Natural killer cell treated with Interleukin-12 subunit alpha and Interleukin-12 subunit beta and Interleukin-15 and Interleukin-18, amount 100 ng/mL, for 72 hours (primary cell): Measurements from ENCODE around the gene TMEM125. TPM values are rescaled to one million over a fixed set of nuclear protein-coding genes. Genes with fewer than 3 reads are reported as not detected.

Experiments
- ATAC-seq, 2 donors: fragments of 150-1000 bp; cut with Tn5 transposase in 1 of 2; sonication (Bioruptor Pico), chemical (Tn5 transposase) in 1 of 2; 2 replicates each; pipeline ENCODE4 v1.10.0; 2021
- DNase-seq: peaks from one replicate; pipeline ENCODE4 v3.0.0; 2022; ENCODE audit warnings: low spot score
- H3K27ac Mint-ChIP-seq, 2 donors: 1 replicate in 1 of 2; 2 replicates in 1 of 2; pipeline ENCODE4 v1.8.0; 2022; ENCODE audit warnings: mixed read lengths in 2 of 2, mild to moderate bottlenecking in 1 of 2, moderate library complexity in 1 of 2
- H3K27me3 Mint-ChIP-seq, 2 donors: 1 replicate in 1 of 2; 2 replicates in 1 of 2; pipeline ENCODE4 v1.8.0; 2022; ENCODE audit warnings: mixed read lengths in 2 of 2
- H3K36me3 Mint-ChIP-seq: one replicate; pipeline ENCODE4 v1.8.0; 2022; ENCODE audit warnings: mixed read lengths
- H3K4me1 Mint-ChIP-seq, 2 donors: 1 replicate in 1 of 2; 2 replicates in 1 of 2; pipeline ENCODE4 v1.8.0; 2022; ENCODE audit warnings: low read depth in 2 of 2, mixed read lengths in 2 of 2, mild to moderate bottlenecking in 1 of 2
- H3K4me3 Mint-ChIP-seq: one replicate; pipeline ENCODE4 v1.8.0; 2022; ENCODE audit warnings: mixed read lengths
- H3K9me3 Mint-ChIP-seq: 2 replicates; pipeline ENCODE4 v1.8.0; 2022; ENCODE audit warnings: mixed read lengths
- total RNA-seq, 2 donors: library from RNA; stranded (reverse); gene quantifications; one replicate each; pipeline ENCODE4 v1.2.3, GENCODE V29; 2022

TMEM125 gene
- total RNA-seq, 2 donors from 2014 or later, result not detected

- no peaks in the 10 kb centered on the region for H3K9me3 Mint-ChIP-seq
- H3K27ac Mint-ChIP-seq, result no peak overlapping the region
- no peak for DNase-seq
- H3K4me1 Mint-ChIP-seq, result no peaks in the 10 kb centered on the region
- peaks cover 11 to 24% of the 10 kb centered on the region in 2 donors for H3K27me3 Mint-ChIP-seq
- no peak overlapping the region for H3K4me3 Mint-ChIP-seq
- no peak for ATAC-seq
- H3K36me3 Mint-ChIP-seq, result no peaks in the 10 kb centered on the region
These were observed 14.2 kb upstream of the TMEM125 start for GRCh38 chr1:43255438-43256210.

- DNase-seq, result no peak
- ATAC-seq, result no peak
- Mint-ChIP-seq H3K27me3 (peaks cover 8 to 11% of the 10 kb centered on the region in 2 donors), H3K4me3 (no peak overlapping the region), H3K9me3 (no peaks in the 10 kb centered on the region), H3K27ac (no peak overlapping the region), H3K4me1 (no peaks in the 10 kb centered on the region), H3K36me3 (no peaks in the 10 kb centered on the region)
These were observed 12.9 kb upstream of the TMEM125 start for GRCh38 chr1:43256675-43257570.

GRCh38 chr1:43258370-43258769 is 11.4 kb upstream of the TMEM125 start:
- peaks cover under 1% of the 10 kb centered on the region for H3K36me3 Mint-ChIP-seq
- DNase-seq (no peak), ATAC-seq (no peak)
- no peak overlapping the region for H3K27ac Mint-ChIP-seq
- peaks cover under 1 to 1% of the 10 kb centered on the region in 2 donors for H3K27me3 Mint-ChIP-seq
- no peak overlapping the region for H3K4me3 Mint-ChIP-seq
- H3K9me3 Mint-ChIP-seq, result no peaks in the 10 kb centered on the region
- H3K4me1 Mint-ChIP-seq, result no peaks in the 10 kb centered on the region

GRCh38 chr1:43265431-43265830 is 4.4 kb upstream of the TMEM125 start:
- H3K9me3 Mint-ChIP-seq, result no peaks in the 10 kb centered on the region
- ATAC-seq (no peak), DNase-seq (no peak)
- H3K27ac Mint-ChIP-seq, result no peak overlapping the region
- H3K36me3 Mint-ChIP-seq, result peaks cover 7% of the 10 kb centered on the region
- H3K4me1 Mint-ChIP-seq, result peaks cover 5 to 6% of the 10 kb centered on the region in 2 donors
- peaks cover 8 to 12% of the 10 kb centered on the region in 2 donors for H3K27me3 Mint-ChIP-seq
- H3K4me3 Mint-ChIP-seq, result no peak overlapping the region

GRCh38 chr1:43266881-43267280 is 2.9 kb upstream of the TMEM125 start:
- DNase-seq (no peak), ATAC-seq (no peak)
- H3K4me3 Mint-ChIP-seq, result no peak overlapping the region
- peaks cover 7% of the 10 kb centered on the region for H3K36me3 Mint-ChIP-seq
- peaks cover 16 to 18% of the 10 kb centered on the region in 2 donors for H3K4me1 Mint-ChIP-seq
- no peak overlapping the region for H3K27ac Mint-ChIP-seq
- H3K9me3 Mint-ChIP-seq, result no peaks in the 10 kb centered on the region
- peaks cover 16 to 18% of the 10 kb centered on the region in 2 donors for H3K27me3 Mint-ChIP-seq

GRCh38 chr1:43267291-43267805 is 2.4 kb upstream of the TMEM125 start:
- no peak overlapping the region for H3K27ac Mint-ChIP-seq
- H3K36me3 Mint-ChIP-seq, result peaks cover 7% of the 10 kb centered on the region
- no peaks in the 10 kb centered on the region for H3K9me3 Mint-ChIP-seq
- H3K27me3 Mint-ChIP-seq, result peaks cover 16 to 18% of the 10 kb centered on the region in 2 donors
- DNase-seq, result no peak
- ATAC-seq, result peak in 1 of 2 donors; percentile 52
- H3K4me1 Mint-ChIP-seq, result peaks cover 17 to 18% of the 10 kb centered on the region in 2 donors
- no peak overlapping the region for H3K4me3 Mint-ChIP-seq

- H3K4me1 Mint-ChIP-seq, result peaks cover 17 to 18% of the 10 kb centered on the region in 2 donors
- no peak overlapping the region for H3K27ac Mint-ChIP-seq
- ATAC-seq, result no peak
- H3K9me3 Mint-ChIP-seq, result no peaks in the 10 kb centered on the region
- H3K4me3 Mint-ChIP-seq, result no peak overlapping the region
- H3K27me3 Mint-ChIP-seq, result peaks cover 16 to 18% of the 10 kb centered on the region in 2 donors
- DNase-seq, result no peak
- peaks cover 7% of the 10 kb centered on the region for H3K36me3 Mint-ChIP-seq
These were observed 1.9 kb upstream of the TMEM125 start for GRCh38 chr1:43267818-43268425.

- Mint-ChIP-seq H3K9me3 (peaks cover 3% of the 10 kb centered on the region), H3K27me3 (peaks cover 10 to 11% of the 10 kb centered on the region in 2 donors), H3K27ac (peak overlapping the region in 1 of 2 donors; percentile 73), H3K4me3 (peak overlapping the region; percentile 60), H3K4me1 (peaks cover 32 to 34% of the 10 kb centered on the region in 2 donors), H3K36me3 (no peaks in the 10 kb centered on the region)
- DNase-seq, result no peak
- ATAC-seq, result no peak
These were observed 775 bp downstream of the TMEM125 start for GRCh38 chr1:43270421-43271095.

GRCh38 chr1:43271186-43272118 is 1.7 kb downstream of the TMEM125 start:
- ATAC-seq (no peak), DNase-seq (no peak)
- Mint-ChIP-seq H3K9me3 (peaks cover 3% of the 10 kb centered on the region), H3K27ac (peak overlapping the region in 1 of 2 donors; percentile 73), H3K4me1 (peaks cover 32 to 35% of the 10 kb centered on the region in 2 donors), H3K27me3 (peaks cover 10 to 11% of the 10 kb centered on the region in 2 donors), H3K36me3 (no peaks in the 10 kb centered on the region), H3K4me3 (peak overlapping the region; percentile 52)

- DNase-seq (no peak), ATAC-seq (no peak)
- no peaks in the 10 kb centered on the region for H3K36me3 Mint-ChIP-seq
- H3K4me1 Mint-ChIP-seq, result peaks cover 32 to 35% of the 10 kb centered on the region in 2 donors
- H3K27ac Mint-ChIP-seq, result peak overlapping the region in 1 of 2 donors; percentile 73
- no peak overlapping the region for H3K4me3 Mint-ChIP-seq
- peaks cover 3% of the 10 kb centered on the region for H3K9me3 Mint-ChIP-seq
- H3K27me3 Mint-ChIP-seq, result peaks cover 7 to 11% of the 10 kb centered on the region in 2 donors
These were observed 2.4 kb downstream of the TMEM125 start for GRCh38 chr1:43272161-43272560.

GRCh38 chr1:43272576-43273571 is 3.1 kb downstream of the TMEM125 start:
- ATAC-seq (no peak), DNase-seq (no peak)
- no peak overlapping the region for H3K27ac Mint-ChIP-seq
- H3K4me1 Mint-ChIP-seq, result peaks cover 32 to 35% of the 10 kb centered on the region in 2 donors
- H3K27me3 Mint-ChIP-seq, result peaks cover 7 to 11% of the 10 kb centered on the region in 2 donors
- no peak overlapping the region for H3K4me3 Mint-ChIP-seq
- H3K36me3 Mint-ChIP-seq, result no peaks in the 10 kb centered on the region
- peaks cover 3% of the 10 kb centered on the region for H3K9me3 Mint-ChIP-seq
